ENCODE measurements around the gene RAI1. TPM values are rescaled to one million over a fixed set of nuclear protein-coding genes. Genes with fewer than 3 reads are reported as not detected.
"Not testable (repeated sequence)": the region's sequence is repeated elsewhere in the genome, so short reads cannot be mapped to it uniquely, and the experiment has no call there.

RAI1 gene
- total RNA-seq, 1 donor from 2014 or later, result 6.0 TPM

DNA sequence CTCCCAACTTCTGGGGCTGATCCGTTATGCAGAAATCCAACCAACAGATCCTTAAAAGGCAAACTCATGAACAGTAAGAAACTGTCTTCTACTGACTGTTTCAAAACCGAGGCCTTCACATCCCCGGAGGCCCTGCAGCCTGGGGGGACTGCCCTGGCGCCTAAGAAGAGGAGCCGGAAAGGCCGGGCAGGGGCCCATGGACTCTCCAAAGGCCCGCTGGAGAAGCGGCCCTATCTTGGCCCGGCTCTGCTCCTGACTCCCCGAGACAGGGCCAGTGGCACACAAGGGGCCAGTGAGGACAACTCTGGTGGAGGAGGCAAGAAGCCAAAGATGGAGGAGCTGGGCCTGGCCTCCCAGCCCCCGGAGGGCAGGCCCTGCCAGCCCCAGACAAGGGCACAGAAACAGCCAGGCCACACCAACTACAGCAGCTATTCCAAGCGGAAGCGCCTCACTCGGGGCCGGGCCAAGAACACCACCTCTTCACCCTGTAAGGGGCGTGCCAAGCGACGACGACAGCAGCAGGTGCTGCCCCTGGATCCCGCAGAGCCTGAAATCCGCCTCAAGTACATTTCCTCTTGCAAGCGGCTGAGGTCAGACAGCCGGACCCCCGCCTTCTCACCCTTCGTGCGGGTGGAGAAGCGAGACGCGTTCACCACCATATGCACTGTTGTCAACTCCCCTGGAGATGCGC, 116.0 kb downstream of the RAI1 start:
- no peak for DNase-seq (ENCODE audit: low read depth in 2 of 2)

DNA sequence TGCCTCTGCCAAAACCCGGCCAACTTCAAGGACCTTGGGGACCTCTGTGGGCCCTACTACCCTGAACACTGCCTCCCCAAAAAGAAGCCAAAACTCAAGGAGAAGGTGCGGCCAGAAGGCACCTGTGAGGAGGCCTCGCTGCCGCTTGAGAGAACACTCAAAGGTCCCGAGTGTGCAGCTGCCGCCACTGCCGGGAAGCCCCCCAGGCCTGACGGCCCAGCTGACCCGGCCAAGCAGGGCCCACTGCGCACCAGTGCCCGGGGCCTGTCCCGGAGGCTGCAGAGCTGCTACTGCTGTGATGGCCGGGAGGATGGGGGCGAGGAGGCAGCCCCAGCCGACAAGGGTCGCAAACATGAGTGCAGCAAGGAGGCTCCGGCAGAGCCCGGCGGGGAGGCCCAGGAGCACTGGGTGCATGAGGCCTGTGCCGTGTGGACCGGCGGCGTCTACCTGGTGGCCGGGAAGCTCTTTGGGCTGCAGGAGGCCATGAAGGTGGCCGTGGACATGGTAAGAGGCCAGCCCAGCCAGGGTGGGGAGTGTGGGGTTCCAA, 116.8 kb downstream of the RAI1 start:
- no peak for DNase-seq (ENCODE audit: low read depth in 2 of 2)

DNA sequence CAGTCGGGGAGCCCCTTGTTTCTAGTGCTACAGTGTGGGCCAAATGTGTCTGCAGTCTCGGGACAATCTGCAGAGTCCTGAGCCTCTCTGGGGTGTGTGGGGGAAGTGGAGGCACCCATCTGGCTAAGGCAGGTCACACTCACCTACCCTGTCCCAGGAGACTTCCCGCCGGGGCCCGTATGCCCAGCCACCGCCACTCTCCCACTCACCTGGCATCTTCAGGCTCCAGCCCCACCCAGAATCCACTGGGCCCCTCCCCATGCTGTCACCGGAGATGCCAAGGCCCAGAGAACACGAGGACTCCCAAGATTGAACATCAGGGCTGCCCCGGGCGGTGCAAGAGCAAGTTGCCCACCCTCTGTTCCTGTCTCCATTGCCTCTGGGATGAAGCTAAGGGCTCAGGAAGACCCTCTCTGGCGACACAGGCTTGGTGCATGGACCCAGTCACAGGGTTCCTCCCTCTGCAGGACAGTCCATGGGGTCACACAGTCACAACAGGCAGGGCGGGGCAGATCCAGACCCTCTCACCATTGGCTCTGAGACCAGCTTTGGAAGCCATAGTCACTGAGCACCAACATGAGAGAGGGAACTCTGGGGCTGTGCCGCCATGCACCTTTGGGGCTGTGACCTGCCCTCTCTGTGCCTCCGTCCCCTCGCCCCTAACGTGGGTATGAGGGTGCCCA, 117.5 kb downstream of the RAI1 start:
- no peak for DNase-seq (ENCODE audit: low read depth in 2 of 2)

DNA sequence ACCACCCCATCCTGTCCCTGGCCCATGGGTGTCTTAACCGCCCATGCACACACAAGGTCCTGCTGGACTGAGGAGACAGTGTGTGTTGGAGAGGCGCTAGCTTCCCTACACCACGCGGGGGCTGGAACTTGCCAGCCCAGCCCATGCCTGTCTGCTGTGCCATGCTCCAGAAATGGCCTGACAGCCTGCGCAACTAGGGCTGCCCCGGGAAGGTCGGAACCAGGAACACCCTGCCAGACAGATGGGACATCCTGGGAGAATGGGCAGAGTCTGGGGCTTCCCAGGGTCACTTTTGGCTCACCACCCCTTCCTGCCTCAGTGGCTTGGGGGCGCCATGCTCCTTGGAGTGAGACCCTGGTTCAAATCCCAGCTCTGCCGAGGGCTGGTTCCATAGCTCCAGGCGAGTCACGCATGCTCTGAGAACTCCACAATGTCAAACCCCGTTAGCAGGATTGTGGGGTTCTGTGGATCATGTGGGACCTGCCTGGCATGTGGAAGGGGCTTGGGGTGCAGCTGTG, 119.3 kb downstream of the RAI1 start:
- DNase-seq (ENCODE audit: low read depth in 2 of 2), result no peak

DNA sequence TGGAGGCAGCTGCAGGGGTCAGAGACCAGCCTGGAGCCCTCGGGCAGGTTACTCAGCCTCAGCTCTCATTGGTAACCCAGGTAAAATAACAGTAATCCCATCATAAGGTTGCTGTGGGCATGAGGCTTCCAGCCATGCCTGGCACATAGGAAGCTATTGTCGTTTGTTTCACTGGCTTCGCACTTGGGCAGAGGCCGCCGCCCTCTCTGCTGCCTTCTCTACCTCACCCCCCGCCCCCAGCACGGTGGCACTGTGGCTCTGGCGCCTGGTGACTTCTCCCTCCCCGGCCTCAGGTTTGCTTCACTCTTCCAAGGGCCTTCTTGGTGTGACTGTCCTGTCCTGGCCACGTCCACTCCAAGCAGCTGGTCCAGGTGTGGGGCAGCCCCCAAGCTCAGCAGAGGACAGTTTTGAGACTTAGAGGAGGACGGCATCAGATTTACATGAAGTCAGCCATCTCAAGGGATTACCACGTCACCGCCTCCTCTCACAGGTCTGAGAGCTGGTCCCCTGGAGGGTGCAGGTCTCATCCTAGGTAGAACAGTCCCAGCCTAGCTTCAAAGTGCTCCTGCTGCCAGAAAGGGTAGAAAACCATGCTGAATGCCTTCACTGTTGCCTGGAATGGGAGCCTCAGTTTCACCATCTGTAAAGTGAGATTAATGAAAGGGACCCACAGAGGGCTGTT, 120.7 kb downstream of the RAI1 start:
- no peak for DNase-seq (ENCODE audit: low read depth in 2 of 2)

DNA sequence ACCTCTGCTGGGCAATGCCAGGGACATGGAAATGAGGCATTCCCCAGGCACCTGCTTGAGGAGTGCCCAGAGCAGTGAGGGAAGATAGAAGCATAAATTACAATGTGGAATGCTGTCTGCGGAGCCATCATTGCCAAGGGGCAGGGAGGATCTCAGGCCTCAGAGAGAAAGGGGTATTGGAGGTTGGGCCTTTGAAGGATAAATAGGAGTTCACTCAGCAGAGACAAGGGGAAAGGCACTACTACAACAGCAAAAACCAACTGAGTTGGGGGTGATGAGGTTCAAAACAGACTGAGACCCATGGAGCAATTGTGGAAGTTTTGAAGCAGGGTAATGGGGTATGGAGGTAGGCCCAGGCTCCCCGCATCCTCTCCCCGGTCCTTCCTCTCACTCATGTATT, 122.7 kb downstream of the RAI1 start:
- DNase-seq (ENCODE audit: low read depth in 2 of 2), result no peak

DNA sequence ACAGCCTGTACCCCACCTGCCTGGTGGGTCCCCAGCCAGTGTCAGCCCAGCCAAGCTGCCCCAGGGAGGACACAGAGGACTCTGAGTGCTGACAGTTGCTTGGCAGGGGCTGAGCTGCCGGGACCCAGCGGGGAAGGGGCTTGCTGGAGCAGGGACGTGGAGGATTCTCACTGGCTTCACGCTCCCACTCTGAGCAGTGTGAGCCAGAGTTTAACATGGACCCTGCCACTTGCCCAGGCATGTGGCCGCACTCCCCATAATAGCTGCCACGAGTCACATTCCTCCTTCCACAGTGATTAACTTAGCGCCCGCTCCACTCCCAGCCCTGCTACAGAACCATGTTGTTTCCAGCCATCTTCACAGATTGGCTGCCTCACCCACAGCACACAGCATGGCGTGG, 124.3 kb downstream of the RAI1 start:
- DNase-seq (ENCODE audit: low read depth in 2 of 2), result no peak

DNA sequence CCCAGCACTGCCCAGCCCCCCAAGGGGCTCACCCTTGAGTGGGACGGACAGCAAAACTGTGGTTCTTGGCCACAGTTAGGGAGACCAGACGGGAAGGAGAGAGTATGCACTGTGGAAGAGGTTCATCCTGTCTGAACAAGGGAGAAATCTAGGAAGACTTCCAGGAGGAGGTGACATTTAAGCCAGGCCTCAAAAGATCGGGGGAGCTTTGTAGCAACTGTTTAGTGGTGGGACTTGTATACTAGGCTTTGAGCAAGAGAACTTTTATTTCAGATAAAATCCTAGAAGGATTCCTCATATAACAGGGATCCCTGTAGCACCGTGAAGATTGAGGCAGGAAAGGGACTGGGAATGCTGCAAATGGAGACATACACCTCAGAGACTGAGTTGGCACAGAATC, 124.8 kb downstream of the RAI1 start:
- DNase-seq (ENCODE audit: low read depth in 2 of 2), result no peak

DNA sequence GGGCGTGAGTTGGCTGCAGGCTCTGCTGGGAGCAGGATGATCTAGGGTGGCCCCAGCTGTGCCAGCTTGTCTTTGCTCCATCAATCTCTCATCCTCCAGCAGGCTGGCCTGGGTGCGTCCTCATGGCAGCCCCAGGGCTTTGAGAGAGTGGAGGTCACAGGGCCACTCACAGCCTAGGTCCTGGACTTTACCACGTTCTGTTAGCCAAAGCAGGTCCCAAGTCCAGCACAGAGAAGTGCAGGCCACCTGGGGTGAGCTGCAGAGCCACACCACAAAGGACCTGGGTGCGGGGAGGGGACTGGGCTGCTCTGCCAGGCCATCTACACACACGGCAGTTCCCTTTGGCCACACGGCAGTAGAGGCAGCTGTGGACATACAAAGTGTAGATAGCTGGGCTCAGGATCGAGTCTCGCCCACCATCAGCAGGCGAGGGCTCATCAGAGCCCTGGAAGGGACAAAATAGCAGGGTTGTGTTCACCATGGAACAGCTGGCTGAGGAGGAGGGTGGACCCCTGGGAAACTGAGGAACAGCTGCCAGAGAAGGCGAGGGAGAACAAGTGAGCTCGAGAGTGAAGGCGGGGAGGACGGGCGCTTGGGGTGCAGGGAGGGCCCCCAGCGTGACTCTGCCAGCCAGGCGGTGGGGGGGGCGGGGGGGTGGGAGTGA, 125.5 kb downstream of the RAI1 start:
- DNase-seq (ENCODE audit: low read depth in 2 of 2), result no peak

DNA sequence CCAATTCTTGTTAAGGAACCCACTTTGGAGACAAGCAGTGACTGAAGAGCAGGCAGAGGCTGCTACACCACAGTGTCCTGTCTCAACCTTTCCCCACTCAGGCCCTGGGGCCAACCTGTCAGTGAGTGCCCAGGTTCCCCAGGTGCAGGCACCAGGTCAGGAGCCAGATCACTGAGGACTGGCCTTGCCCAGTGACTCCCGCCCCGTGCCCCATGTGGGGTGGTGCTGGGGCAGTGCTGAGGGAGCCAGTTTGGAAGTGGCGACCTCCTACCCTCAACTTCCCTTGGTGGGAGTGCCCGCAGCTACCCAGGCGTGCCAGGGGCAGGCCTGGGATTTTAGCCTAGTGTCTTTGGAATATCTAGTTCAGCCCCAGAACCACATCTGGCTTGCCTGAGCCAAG, 126.2 kb downstream of the RAI1 start:
- DNase-seq (ENCODE audit: low read depth in 2 of 2), result no peak

DNA sequence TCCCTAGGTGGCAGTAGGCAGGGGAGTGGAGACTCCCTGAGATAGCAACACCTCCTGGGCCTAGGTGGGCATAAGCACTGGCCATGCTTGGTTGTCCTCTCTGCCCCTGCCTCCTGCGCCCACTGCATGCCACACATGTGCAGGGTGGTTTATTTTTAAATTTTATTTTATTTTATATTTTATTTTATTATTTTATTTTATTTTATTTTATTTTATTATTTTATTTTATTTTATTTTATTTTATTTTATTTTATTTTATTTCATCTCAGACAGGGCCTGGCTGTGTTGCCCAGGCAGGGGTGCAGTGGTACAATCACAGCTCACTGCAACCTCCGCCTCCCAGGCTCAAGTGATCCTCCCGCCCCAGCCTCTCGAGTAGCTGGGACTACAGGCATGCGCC, 126.9 kb downstream of the RAI1 start:
- DNase-seq (ENCODE audit: low read depth in 2 of 2), result not testable (repeated sequence)

DNA sequence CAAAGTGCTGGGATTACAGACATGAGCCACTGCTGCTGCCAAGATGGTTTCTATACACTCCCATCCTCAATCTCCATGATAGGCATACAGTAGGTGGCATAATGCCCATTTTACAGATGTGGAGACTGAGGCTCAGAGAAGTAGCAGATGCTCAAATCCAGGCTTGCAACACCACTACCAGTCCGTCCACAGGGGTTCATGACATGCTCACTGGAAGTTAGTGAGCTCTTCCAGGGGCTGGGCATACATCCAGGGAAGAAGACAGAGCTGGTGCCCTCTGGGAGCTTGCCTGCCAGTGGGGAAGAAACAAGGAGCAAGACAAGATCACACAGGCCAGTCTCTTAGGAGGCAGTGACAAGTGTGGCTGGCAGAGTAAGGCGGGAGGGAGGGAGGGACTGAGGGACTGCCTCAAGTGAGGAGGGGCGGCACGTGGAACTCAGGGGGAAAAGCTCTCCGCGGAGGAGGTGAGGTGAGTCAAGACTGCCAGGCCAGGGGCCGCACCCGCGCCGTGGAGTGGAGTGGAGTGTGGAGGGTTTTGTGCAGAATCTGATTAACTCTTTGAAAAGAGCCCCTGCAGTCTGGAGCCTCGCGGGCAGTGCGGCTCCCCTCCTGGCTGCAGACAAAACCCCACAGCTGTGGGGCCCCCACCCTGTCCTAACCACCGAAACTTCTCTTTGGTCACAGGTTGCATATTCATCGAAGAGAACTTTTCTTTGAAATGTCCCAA, 127.6 kb downstream of the RAI1 start:
- DNase-seq (ENCODE audit: low read depth in 2 of 2), result no peak

DNA sequence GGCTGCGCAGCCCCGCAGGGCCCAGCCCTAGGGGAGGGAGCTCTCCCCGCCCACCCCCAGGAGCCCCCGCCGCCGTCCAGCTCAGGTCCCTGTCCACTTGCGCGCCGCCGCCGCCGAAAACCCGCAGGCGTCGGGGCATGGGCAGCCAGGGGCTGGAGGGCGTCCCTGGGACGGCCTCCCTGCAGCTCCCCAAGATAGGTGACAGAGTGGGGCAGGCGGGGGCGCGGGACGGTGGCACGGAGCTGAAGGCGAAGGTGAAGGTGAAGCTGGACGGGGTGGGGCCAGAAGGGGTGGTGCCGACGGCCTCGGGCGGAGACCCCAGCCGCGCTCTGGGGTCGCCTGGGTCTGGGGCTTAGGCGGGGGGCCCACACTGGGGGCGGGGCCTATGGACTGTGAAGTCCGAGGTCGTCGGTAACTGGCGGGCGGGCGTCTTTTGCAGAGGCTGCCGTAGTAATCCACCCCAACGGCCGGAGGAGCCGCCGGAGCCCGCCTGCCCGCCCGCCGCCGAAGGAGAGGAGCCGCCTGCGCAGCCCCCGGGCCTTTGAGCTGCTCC, 128.3 kb downstream of the RAI1 start:
- DNase-seq (ENCODE audit: low read depth in 2 of 2), result no peak

DNA sequence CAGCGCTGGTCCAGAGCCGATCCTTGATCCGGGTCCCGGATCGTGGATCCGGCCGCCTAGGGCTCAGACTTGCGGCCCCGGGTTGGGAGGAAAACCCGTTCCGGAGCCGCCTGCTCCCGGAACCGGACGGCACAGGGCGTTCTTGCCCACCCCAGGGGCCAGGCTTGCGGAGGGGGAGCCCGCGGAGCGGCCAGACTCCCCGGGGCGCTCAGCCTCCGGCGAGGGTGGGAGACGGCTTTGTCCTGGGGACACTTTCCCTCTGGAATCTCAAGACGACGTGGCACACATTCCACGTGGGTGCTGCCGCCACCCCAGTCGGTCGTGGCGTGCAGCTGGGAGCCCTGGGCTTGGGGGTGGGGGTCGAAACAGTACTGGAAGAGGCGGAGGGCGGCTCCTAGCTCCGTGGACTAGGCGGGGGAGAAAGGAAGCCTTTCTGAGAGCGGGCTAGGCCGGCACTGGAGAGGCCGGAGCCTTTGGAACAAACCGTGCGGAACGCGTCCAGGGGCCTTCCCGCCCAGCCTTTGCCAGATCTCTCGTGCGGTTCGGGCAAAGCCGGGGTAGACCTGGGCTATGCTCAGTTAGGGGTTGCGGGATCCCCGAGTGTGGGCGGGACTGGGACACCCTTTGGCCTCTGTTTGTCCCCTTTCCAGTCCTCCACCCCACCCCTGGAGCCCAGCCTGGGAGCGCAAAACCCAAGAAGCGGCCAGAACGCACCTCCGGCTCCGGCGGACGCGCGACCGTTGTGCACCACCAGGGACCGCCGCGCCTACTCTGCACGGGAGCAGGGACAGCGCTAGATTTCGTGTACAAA, 129.0 kb downstream of the RAI1 start:
- DNase-seq (ENCODE audit: low read depth in 2 of 2), result no peak

DNA sequence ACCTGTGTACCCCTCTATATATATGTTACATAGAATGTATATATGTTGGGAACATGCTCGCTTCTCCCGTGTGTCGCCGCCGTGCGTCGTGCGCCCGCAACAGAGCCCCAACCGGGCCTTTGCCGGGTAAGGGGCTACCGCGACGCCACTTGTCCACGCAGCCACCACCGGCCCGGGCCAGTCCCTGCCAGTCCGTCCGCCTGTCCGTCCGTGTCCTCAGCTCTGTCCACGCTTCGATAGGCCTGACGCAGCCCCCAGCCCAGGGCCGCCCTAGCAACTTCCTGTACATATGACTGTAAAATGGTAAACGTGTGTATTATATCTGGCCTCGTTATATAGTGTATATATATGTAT, 129.6 kb downstream of the RAI1 start:
- no peak for DNase-seq (ENCODE audit: low read depth in 2 of 2)

DNA sequence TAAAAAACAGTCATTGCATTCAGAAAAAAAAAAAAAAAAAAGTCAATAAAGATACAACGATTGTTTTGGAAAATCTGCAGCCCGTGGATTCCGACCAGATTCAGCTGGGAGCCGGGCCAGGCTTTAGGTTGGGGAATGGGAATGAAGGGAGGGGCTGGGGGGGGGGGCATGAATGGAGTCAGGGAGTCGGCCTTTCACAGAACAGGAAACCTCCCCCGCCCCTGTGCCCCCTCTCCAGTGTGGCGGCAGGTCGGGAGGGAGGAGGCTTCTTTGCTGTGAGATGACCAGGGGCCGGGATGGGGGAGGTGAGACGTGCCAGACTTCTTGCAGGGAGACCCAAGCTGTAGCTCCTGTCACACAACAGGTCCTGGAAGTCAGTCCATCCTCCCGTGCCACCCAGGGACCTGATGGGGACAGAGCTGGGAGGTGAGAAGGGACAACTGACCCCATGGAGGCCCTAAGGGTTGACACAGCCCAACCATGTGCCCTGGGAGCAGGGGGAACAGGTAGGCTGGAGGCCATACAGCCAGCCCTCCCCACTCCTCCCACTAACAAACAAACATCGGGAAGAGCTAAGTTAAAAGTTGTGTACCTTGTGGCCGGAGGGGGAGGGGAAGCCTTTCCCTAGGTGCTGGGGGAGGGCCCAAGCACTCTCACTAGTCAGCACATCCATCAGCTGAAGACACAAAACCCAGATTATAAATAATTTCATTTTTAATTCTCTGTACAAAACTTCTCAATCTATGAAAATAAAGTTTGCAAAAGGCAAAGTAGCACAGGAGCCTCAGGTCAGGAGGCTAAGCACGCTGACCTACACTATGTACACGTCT, 130.3 kb downstream of the RAI1 start:
- DNase-seq (ENCODE audit: low read depth in 2 of 2), result no peak

DNA sequence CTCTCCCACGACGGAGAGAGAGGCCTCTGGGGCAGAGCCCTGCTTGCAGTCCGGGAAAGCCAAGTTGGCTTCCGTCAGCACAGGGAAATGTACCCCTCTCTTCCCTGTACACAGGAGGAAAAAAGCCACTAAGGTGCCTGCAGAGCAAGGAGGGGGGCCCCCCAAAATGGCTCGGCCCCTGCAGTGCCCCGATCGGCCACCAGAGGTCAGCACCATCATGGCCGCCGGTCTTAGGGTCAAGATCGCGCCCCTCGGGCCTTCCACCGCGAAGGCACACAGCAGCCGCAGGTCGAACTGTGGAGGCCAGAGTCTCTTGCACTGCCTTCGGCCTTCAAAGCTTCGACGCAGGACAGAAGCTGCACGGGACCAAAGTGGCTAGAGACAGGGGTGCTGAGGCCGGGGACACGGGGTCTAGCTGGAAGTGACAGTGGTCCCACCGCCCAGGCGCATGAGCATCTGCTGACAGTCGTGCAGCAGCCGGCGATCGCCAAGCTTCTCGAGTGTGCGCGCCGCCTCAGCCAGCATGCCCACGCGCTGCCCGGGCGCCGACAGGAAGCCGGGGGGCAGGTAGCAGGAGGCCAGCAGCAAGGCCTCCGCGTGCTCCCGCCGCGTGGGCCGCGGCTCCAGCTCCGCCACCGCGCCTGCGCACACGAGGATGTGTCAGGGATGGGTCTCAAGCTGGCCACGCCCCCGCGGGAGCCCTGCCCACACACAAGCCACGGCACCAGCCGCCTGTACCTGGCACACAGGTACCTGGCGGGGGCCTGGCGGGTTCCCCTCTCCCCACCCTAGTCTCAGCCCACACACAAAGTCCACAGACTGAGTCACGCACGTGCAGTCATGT, 131.2 kb downstream of the RAI1 start:
- DNase-seq (ENCODE audit: low read depth in 2 of 2), result peak in 1 of 2 donors; percentile 53

DNA sequence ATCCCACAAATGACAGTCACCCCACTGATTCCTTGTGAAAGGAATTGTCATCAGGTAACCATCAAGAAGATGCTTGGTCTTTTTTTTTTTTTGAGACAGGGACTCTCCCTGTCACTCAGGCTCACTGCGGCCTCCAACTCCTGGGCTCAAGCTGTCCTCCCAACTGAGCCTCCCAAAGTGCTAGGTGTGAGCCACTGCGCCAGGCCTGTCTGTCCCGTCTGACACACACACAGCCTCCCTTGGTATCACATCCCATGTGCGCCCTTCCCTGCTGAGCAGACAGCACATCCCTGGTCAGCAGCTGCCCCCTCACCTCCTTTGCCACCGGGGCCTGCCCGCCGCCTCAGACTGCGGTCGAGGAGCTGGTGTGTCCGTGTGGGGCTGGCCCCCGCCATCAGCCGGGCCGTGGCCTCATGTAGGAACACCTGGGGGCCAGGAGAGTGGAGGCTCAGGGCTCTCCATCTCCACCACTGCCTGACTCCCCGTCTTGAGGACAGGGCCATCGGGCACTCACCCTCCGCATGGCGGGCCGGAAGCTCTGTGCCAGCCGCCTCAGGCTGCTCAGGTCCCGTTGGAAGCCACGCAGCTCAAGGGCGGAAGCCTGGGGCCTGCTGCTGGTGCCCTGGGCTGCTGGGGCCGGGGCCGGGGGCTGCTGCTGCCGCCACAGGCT, 131.9 kb downstream of the RAI1 start:
- DNase-seq (ENCODE audit: low read depth in 2 of 2), result no peak
